Naive thymus-derived CD4-positive, alpha-beta T cell (primary cell): Measurements from ENCODE around the gene ZNF318. TPM values are rescaled to one million over a fixed set of nuclear protein-coding genes. Genes with fewer than 3 reads are reported as not detected.
"Not testable (repeated sequence)": the region's sequence is repeated elsewhere in the genome, so short reads cannot be mapped to it uniquely, and the experiment has no call there.

ENCODE experiments used
- ATAC-seq: fragments of 150-1000 bp; cut with Tn5 transposase; 2 replicates; pipeline ENCODE4 v1.10.0; 2021; ENCODE audit warnings: mild to moderate bottlenecking, moderate library complexity
- CTCF ChIA-PET: fragments of 350-600 bp; sonication (Branson Sonifier 250); formaldehyde crosslinking; loops from one replicate; lab custom pipeline; 2021; ENCODE audit warnings: antibody characterized with exemption; lab: Charles Lee
- POLR2A ChIA-PET: fragments of 350-600 bp; sonication (Branson Sonifier 250); formaldehyde crosslinking; loops from one replicate; lab custom pipeline; 2021; ENCODE audit warnings: antibody characterized with exemption, inconsistent platforms; lab: Charles Lee
- DNase-seq, 9 donors: peaks; one replicate each; pipeline versions ENCODE4 v3.0.0 to v3.0.0-alpha.2; 2020 to 2022; ENCODE audit warnings: mixed read lengths in 1 of 9
- H3K27ac ChIP-seq: one replicate; pipeline ENCODE4 v1.7.0; 2013; ENCODE audit warnings: mild to moderate bottlenecking, low read depth, low read length, moderate library complexity
- H3K27me3 ChIP-seq, 2 donors: one replicate each; pipeline ENCODE4 v1.7.0; 2013; ENCODE audit warnings: low read length in 2 of 2, mild to moderate bottlenecking in 2 of 2, moderate library complexity in 2 of 2; ENCODE audit not compliant: control insufficient read depth in 2 of 2, insufficient read depth in 2 of 2
- H3K36me3 ChIP-seq, 3 experiments: 1 replicate in 2 of 3; 2 replicates in 1 of 3; pipeline ENCODE4 v1.7.0; 2013; ENCODE audit warnings: low read length in 3 of 3, mild to moderate bottlenecking in 3 of 3, moderate library complexity in 1 of 3; ENCODE audit not compliant: insufficient read depth in 3 of 3, control insufficient read depth in 2 of 3
- H3K4me1 ChIP-seq, 2 donors: one replicate each; pipeline ENCODE4 v1.7.0; 2013; ENCODE audit warnings: low read length in 2 of 2, mild to moderate bottlenecking in 2 of 2, moderate library complexity in 1 of 2; ENCODE audit not compliant: control insufficient read depth in 2 of 2, insufficient read depth in 2 of 2
- H3K4me3 ChIP-seq: 2 replicates; pipeline ENCODE4 v1.7.0; 2013; ENCODE audit warnings: mild to moderate bottlenecking, low read length
- H3K9me3 ChIP-seq, 3 experiments: 1 replicate in 2 of 3; 2 replicates in 1 of 3; pipeline ENCODE4 v1.7.0; 2013; ENCODE audit warnings: low read length in 3 of 3; ENCODE audit not compliant: control insufficient read depth in 2 of 3
- H3K27ac Mint-ChIP-seq, 9 donors: one replicate each; pipeline ENCODE4 v1.8.0; 2020 to 2022; ENCODE audit warnings: mixed read lengths in 9 of 9, mild to moderate bottlenecking in 8 of 9, moderate library complexity in 5 of 9, inconsistent platforms in 2 of 9
- H3K27me3 Mint-ChIP-seq, 5 donors: one replicate each; pipeline ENCODE4 v1.8.0; 2021 to 2022; ENCODE audit warnings: mixed read lengths in 5 of 5, mild to moderate bottlenecking in 1 of 5
- H3K36me3 Mint-ChIP-seq, 5 donors: one replicate each; pipeline ENCODE4 v1.8.0; 2020 to 2022; ENCODE audit warnings: mixed read lengths in 5 of 5, mild to moderate bottlenecking in 3 of 5, inconsistent platforms in 1 of 5
- H3K4me1 Mint-ChIP-seq, 7 donors: one replicate each; pipeline ENCODE4 v1.8.0; 2020 to 2022; ENCODE audit warnings: mixed read lengths in 7 of 7, mild to moderate bottlenecking in 3 of 7, inconsistent platforms in 1 of 7
- H3K4me3 Mint-ChIP-seq, 10 donors: one replicate each; pipeline ENCODE4 v1.8.0; 2020 to 2022; ENCODE audit warnings: mild to moderate bottlenecking in 10 of 10, mixed read lengths in 10 of 10, moderate library complexity in 6 of 10, inconsistent platforms in 2 of 10
- H3K9me3 Mint-ChIP-seq, 11 donors: one replicate each; pipeline ENCODE4 v1.8.0; 2020 to 2022; ENCODE audit warnings: mixed read lengths in 11 of 11, mild to moderate bottlenecking in 4 of 11, inconsistent platforms in 1 of 11, moderate library complexity in 1 of 11
- intact Hi-C, 2 donors: fragments of 100-400 bp; cut with micrococcal nuclease; formaldehyde crosslinking; loops; one replicate each; pipeline ENCODE4 v1.15.1; 2023
- polyA plus RNA-seq, 2 donors: library from polyadenylated mRNA; unstranded; fragments of 300-500 nt; fragmentation: Illumina TruSeq; gene quantifications; one replicate each; pipeline ENCODE4 v1.2.3, GENCODE V29; 2021
- total RNA-seq, 6 experiments: library from RNA in 5 of 6; stranded (reverse) in 5 of 6; gene quantifications; 1 replicate in 5 of 6; 2 replicates in 1 of 6; pipeline ENCODE4 v1.2.3 and lab custom pipeline; 2021 to 2026

The ZNF318 gene
- total and polyA plus RNA-seq, 7 experiments from 2014 or later, result 6.9 to 40.2 (median 28.3) TPM

DNA sequence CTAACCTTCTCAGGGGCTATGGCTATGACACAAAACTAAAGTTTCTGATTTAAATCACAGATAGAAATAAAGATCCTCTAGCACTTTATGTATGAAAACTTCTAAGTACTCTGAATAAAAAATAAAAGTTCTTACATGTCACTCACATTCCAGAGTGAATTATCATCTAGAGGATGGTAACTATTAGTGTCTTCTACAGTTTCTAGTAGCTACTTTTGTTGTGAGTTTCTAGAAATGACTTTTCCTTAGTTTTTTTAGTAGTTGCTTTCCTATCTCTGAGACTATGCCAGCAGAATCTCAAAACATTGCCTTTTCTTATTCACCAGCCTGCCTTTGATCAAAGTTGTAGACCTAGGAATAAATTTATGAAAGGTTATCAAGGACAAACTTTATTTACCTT is 10.1 kb downstream of the ZNF318 start:
- H3K27me3 Mint-ChIP-seq, result no peaks in the 10 kb centered on the region
- Histone ChIP-seq H3K27me3 (no peaks in the 10 kb centered on the region), H3K4me1 (no peaks in the 10 kb centered on the region), H3K9me3 (no peaks in the 10 kb centered on the region), H3K4me3 (no peak overlapping the region), H3K36me3 (peaks cover 12 to 64% (median 14%) of the 10 kb centered on the region in 3 experiments), H3K27ac (no peak overlapping the region)
- DNase-seq (no peak), ATAC-seq (no peak)
- ChIA-PET POLR2A (interaction anchor here (0.8 to 1.2 kb wide), 2 partner anchors 10 to 24 kb away, joined by 3 to 4 read pairs; partner anchors contain the start of gene ZNF318), CTCF (interaction anchor here (1.9 kb wide), 1 partner anchor 38 kb away, joined by 7 read pairs; no protein-coding TSS in a partner anchor)
- peaks cover 18 to 45% (median 25%) of the 10 kb centered on the region in 5 donors for H3K36me3 Mint-ChIP-seq
- intact Hi-C loops, result no loop called here
- peak overlapping the region in 5 of 9 donors; percentile 18 to 65 (median 36) for H3K27ac Mint-ChIP-seq
- no peaks in the 10 kb centered on the region for H3K9me3 Mint-ChIP-seq
- H3K4me1 Mint-ChIP-seq, result peaks cover 0 to 54% (median 24%) of the 10 kb centered on the region in 7 donors
- no peak overlapping the region for H3K4me3 Mint-ChIP-seq

DNA sequence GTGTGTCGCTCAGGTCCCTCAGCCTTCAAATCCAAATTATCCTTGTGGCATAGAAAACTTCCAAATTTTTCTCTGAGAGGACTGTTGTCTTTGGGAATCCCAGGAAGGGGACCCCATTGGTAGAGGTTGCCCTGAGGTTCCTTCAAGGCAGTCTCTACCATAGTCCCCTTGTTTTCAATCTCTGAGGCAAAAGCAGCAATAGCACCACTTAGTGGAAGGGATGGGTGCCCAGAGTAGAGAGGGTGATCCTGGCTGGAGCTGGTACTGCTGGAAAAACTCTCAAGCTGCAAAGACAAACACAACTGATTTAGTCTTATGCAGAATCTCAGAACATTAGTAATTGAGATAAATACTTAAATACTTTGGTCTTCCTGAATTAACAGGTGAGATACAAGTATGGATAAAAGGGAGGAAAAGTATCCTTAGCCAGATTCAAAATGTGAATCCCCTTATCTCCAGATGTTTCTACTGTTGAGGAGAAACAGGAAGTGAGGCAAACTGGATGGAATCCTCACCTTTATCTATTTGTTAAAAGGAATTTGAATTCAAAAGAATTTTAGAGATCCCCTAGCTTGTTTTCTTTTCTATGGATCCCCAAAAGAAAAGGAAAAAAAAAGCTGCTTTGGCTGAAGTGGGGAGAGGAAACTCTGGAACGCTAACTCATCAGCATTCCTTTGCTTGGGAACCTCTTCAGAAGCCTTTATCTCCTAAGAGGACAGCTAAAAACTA is 13.4 kb downstream of the ZNF318 start:
- no peak for ATAC-seq
- H3K27ac Mint-ChIP-seq, result peak overlapping the region in 1 of 9 donors; percentile 14
- Histone ChIP-seq H3K9me3 (no peaks in the 10 kb centered on the region), H3K4me1 (no peaks in the 10 kb centered on the region), H3K27ac (no peak overlapping the region), H3K36me3 (peaks cover 13 to 58% (median 17%) of the 10 kb centered on the region in 3 experiments), H3K27me3 (no peaks in the 10 kb centered on the region), H3K4me3 (no peak overlapping the region)
- intact Hi-C loops, result no loop called here
- H3K4me1 Mint-ChIP-seq, result peaks cover 0 to 29% (median 15%) of the 10 kb centered on the region in 7 donors
- H3K4me3 Mint-ChIP-seq, result no peak overlapping the region
- ChIA-PET CTCF (interaction anchor here (0.6 to 1.5 kb wide), 6 partner anchors 14 to 93 kb away, joined by 3 to 7 read pairs (median 3); partner anchors contain the start of gene ZNF318), POLR2A (no interaction called here)
- H3K27me3 Mint-ChIP-seq, result no peaks in the 10 kb centered on the region
- DNase-seq, result no peak
- peaks cover 25 to 49% (median 35%) of the 10 kb centered on the region in 5 donors for H3K36me3 Mint-ChIP-seq
- no peaks in the 10 kb centered on the region for H3K9me3 Mint-ChIP-seq

DNA sequence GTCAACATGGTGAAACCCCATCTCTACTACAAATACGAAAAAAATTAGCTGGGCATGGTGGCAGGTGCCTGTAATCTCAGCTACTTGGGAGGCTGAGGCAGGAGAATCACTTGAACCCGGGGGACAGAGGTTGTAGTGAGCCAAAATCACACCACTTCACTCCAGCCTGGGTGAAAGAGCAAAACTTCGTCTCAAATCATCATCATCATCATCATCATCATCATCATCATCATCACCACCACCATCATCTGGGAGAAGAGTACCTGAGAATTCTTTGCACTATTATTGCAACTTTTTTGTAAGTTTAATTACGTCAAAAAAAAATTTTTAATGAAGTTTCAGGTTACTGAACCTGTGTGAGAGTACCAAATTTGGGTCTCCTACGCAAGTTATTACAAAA is 17.5 kb downstream of the ZNF318 start:
- H3K4me3 ChIP-seq, DNase-seq, ATAC-seq, intact Hi-C loops, H3K4me1 Mint-ChIP-seq, H3K27me3 ChIP-seq, H3K9me3 Mint-ChIP-seq, H3K27ac ChIP-seq, POLR2A ChIA-PET, H3K27me3 Mint-ChIP-seq, H3K4me1 ChIP-seq, H3K9me3 ChIP-seq: not testable (repeated sequence)
- peaks cover 25 to 73% (median 29%) of the 10 kb centered on the region in 3 experiments for H3K36me3 ChIP-seq
- Mint-ChIP-seq H3K36me3 (peaks cover 22 to 36% (median 29%) of the 10 kb centered on the region in 5 donors), H3K4me3 (peak overlapping the region in 1 of 10 donors; percentile 47), H3K27ac (peak overlapping the region in 1 of 9 donors; percentile 44)
- CTCF ChIA-PET, result interaction anchor here (0.6 to 0.7 kb wide), 2 partner anchors 336 to 1242 kb away, joined by 3 to 6 read pairs; no protein-coding TSS in a partner anchor

DNA sequence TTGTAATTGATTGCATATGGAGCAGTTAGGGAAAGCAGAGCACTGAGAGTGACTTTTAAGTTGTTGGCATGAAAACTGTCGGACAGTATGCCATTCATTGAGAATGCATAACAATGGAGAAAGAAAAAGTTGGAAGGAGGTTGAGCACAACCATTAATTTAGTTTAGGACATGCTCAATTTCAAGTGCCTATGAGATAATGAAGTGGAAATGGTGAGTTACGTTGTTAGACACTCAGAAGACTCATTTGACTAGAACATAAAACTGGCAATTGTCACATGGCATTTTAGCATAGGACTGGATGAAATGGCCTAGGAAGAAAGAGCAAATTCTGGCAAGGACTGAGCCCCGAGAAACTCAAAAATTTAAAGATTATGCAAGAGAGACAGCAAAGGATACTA is 22.0 kb downstream of the ZNF318 start:
- peaks cover 0 to 1% (median 0%) of the 10 kb centered on the region in 11 donors for H3K9me3 Mint-ChIP-seq
- H3K27me3 Mint-ChIP-seq, result no peaks in the 10 kb centered on the region
- ATAC-seq (no peak), DNase-seq (no peak)
- H3K4me3 ChIP-seq, result no peak overlapping the region
- no peaks in the 10 kb centered on the region for H3K27me3 ChIP-seq
- peaks cover 18 to 72% (median 24%) of the 10 kb centered on the region in 3 experiments for H3K36me3 ChIP-seq
- no peak overlapping the region for H3K27ac Mint-ChIP-seq
- H3K4me1 ChIP-seq, result no peaks in the 10 kb centered on the region
- H3K9me3 ChIP-seq, result no peaks in the 10 kb centered on the region
- peaks cover 15 to 37% (median 23%) of the 10 kb centered on the region in 5 donors for H3K36me3 Mint-ChIP-seq
- peaks cover 0 to 12% (median 2%) of the 10 kb centered on the region in 7 donors for H3K4me1 Mint-ChIP-seq
- H3K27ac ChIP-seq, result no peak overlapping the region
- intact Hi-C loops, result no loop called here
- ChIA-PET POLR2A (no interaction called here), CTCF (no interaction called here)
- no peak overlapping the region for H3K4me3 Mint-ChIP-seq

GRCh38 chr6:43347021-43347420 is 22.4 kb downstream of the ZNF318 start:
- Histone ChIP-seq H3K4me1 (no peaks in the 10 kb centered on the region), H3K4me3 (no peak overlapping the region), H3K27me3 (no peaks in the 10 kb centered on the region), H3K36me3 (peaks cover 18 to 75% (median 24%) of the 10 kb centered on the region in 3 experiments), H3K27ac (no peak overlapping the region), H3K9me3 (no peaks in the 10 kb centered on the region)
- ATAC-seq (no peak), DNase-seq (no peak)
- Mint-ChIP-seq H3K4me3 (no peak overlapping the region), H3K27ac (no peak overlapping the region), H3K27me3 (no peaks in the 10 kb centered on the region), H3K4me1 (peaks cover 0 to 11% (median 0%) of the 10 kb centered on the region in 7 donors), H3K9me3 (peaks cover 0 to 1% (median 0%) of the 10 kb centered on the region in 11 donors), H3K36me3 (peaks cover 15 to 35% (median 22%) of the 10 kb centered on the region in 5 donors)
- ChIA-PET POLR2A (no interaction called here), CTCF (no interaction called here)
- intact Hi-C loops, result no loop called here

- POLR2A ChIA-PET, H3K27me3 ChIP-seq, H3K4me3 ChIP-seq, CTCF ChIA-PET, H3K27ac Mint-ChIP-seq, intact Hi-C loops, H3K4me1 ChIP-seq, ATAC-seq, H3K9me3 ChIP-seq, H3K4me3 Mint-ChIP-seq, H3K27me3 Mint-ChIP-seq, H3K9me3 Mint-ChIP-seq, H3K4me1 Mint-ChIP-seq, H3K27ac ChIP-seq, DNase-seq: not testable (repeated sequence)
- peaks cover 22 to 83% (median 28%) of the 10 kb centered on the region in 3 experiments for H3K36me3 ChIP-seq
- H3K36me3 Mint-ChIP-seq, result peaks cover 11 to 32% (median 19%) of the 10 kb centered on the region in 5 donors
These were observed 23.2 kb downstream of the ZNF318 start for GRCh38 chr6:43346243-43346642.
